ENCODE measurements around the gene RNF144A.

DNA sequence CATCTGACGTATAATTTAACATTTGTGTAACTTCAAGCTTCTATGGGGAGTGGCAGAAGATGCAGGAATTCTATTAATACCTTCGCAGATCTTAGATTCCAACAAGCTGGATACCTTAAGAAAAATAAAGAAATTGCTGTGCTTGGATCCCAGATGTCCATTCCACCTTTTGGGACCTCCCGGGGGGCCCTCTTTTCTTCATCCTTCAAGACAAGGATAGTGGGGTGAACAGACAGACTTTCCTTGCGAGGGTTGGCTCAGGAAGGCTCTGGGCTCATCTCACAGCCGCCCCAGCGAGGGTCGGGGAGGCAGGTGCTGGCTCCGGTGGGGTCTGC is 509 bp upstream of the RNF144A start:
- TF ChIP-seq, protein P1, sequence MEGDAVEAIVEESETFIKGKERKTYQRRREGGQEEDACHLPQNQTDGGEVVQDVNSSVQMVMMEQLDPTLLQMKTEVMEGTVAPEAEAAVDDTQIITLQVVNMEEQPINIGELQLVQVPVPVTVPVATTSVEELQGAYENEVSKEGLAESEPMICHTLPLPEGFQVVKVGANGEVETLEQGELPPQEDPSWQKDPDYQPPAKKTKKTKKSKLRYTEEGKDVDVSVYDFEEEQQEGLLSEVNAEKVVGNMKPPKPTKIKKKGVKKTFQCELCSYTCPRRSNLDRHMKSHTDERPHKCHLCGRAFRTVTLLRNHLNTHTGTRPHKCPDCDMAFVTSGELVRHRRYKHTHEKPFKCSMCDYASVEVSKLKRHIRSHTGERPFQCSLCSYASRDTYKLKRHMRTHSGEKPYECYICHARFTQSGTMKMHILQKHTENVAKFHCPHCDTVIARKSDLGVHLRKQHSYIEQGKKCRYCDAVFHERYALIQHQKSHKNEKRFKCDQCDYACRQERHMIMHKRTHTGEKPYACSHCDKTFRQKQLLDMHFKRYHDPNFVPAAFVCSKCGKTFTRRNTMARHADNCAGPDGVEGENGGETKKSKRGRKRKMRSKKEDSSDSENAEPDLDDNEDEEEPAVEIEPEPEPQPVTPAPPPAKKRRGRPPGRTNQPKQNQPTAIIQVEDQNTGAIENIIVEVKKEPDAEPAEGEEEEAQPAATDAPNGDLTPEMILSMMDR (IDR thresholded peaks at IDR 0.05 in 8 of 11, conservative IDR thresholded peaks at IDR 0.05 in 3 of 11): no peak
- TF ChIP-seq POLR2AphosphoS5 (IDR thresholded peaks at IDR 0.05) (no peak), POLR2A (IDR thresholded peaks at IDR 0.05) (peak in 1 of 3 donors; percentile 5)
